ENCODE data around the gene PGLYRP2. TPM values are rescaled to one million over a fixed set of nuclear protein-coding genes. Genes with fewer than 3 reads are reported as not detected.

The PGLYRP2 gene
- total and polyA plus RNA-seq, 9 of the 15 experiments (the other 6 are each of a cell fraction or from before 2014, with no cell fraction given): not detected

- TF ChIP-seq MTF1 (CRISPR knock-in tag; IDR thresholded peaks at IDR 0.05; ENCODE audit: borderline replicate concordance) (no peak), ZEB2 (IDR thresholded peaks at IDR 0.05) (no peak), SAFB (IDR thresholded peaks at IDR 0.05; ENCODE audit: borderline replicate concordance, low read depth, low read length) (no peak), TAF7 (tag; IDR thresholded peaks at IDR 0.05) (no peak), MCM2 (IDR thresholded peaks at IDR 0.05; ENCODE audit: low read depth) (no peak), ZNF384 (IDR thresholded peaks at IDR 0.05; ENCODE audit: low read depth, low read length) (no peak), TEAD2 (tag; IDR thresholded peaks at IDR 0.05) (no peak), HMGN3 (IDR thresholded peaks at IDR 0.05; ENCODE audit: borderline replicate concordance, extremely low read depth, insufficient read length, low read depth, low read length) (peak; percentile 9), GABPB2 (CRISPR knock-in tag; conservative IDR thresholded peaks at IDR 0.05) (no peak), RAD21 (CRISPR knock-in tag; conservative IDR thresholded peaks at IDR 0.05 in 1 of 2, IDR thresholded peaks at IDR 0.05 in 1 of 2) (no peak), HINFP (tag; conservative IDR thresholded peaks at IDR 0.05; ENCODE audit: low read depth) (no peak), E4F1 (CRISPR knock-in tag; IDR thresholded peaks at IDR 0.05; ENCODE audit: borderline replicate concordance) (no peak), ILK (tag; IDR thresholded peaks at IDR 0.05; ENCODE audit: borderline replicate concordance, low read depth) (no peak), RNF219 (CRISPR knock-in tag; IDR thresholded peaks at IDR 0.05) (no peak), RCOR1 (IDR thresholded peaks at IDR 0.05; ENCODE audit: borderline replicate concordance in 1 of 2, low read depth in 2 of 2, low read length in 2 of 2) (no peak), MAX (CRISPR knock-in tag; IDR thresholded peaks at IDR 0.05) (0 out of 2 replicates have a peak, but pooled peaks have one; percentile 25), PHF21A (IDR thresholded peaks at IDR 0.05; ENCODE audit: borderline replicate concordance, low read depth) (no peak), BMI1 (IDR thresholded peaks at IDR 0.05; ENCODE audit: low read length) (peak; percentile 82), CHD1 (IDR thresholded peaks at IDR 0.05; ENCODE audit: low read length) (no peak)
Observed at GRCh38 chr19:15449620-15450527, 29.4 kb downstream of the PGLYRP2 start, which contains the start of gene WIZ (continued).
